ENCODE results near the gene EPN2. TPM values are rescaled to one million over a fixed set of nuclear protein-coding genes. Genes with fewer than 3 reads are reported as not detected.

The EPN2 gene
- total RNA-seq, 4 donors from 2014 or later, result 92.7 to 141 (median 119) TPM

- H3K27me3 ChIP-seq, result no peaks in the 10 kb centered on the region
- WGBS, 2 donors, result 80 to 84% methylated on average over 9 of the region's 9 CpGs
- H3K27ac ChIP-seq, result no peak overlapping the region
- no peak overlapping the region for H3K4me3 ChIP-seq
- peaks cover 0 to 5% (median 0%) of the 10 kb centered on the region in 3 donors for H3K36me3 ChIP-seq
- H3K4me1 ChIP-seq, result peaks cover 0 to 25% (median 9%) of the 10 kb centered on the region in 4 donors
- no peak for TF ChIP-seq EP300 (IDR thresholded peaks at IDR 0.05)
- no peak for TF ChIP-seq POLR2A (IDR thresholded peaks at IDR 0.05)
- DNase-seq (ENCODE audit: low spot score in 2 of 2), result no peak
- H3K9me3 ChIP-seq, result no peaks in the 10 kb centered on the region
These were observed 134.8 kb downstream of the EPN2 start for GRCh38 chr17:19372011-19372370.

GRCh38 chr17:19372439-19372838 lies 135.3 kb downstream of the EPN2 start:
- peaks cover 0 to 29% (median 10%) of the 10 kb centered on the region in 4 donors for H3K4me1 ChIP-seq
- H3K27ac ChIP-seq, result no peak overlapping the region
- no peaks in the 10 kb centered on the region for H3K9me3 ChIP-seq
- DNase-seq (ENCODE audit: low spot score in 2 of 2), result no peak
- no peaks in the 10 kb centered on the region for H3K27me3 ChIP-seq
- H3K4me3 ChIP-seq, result no peak overlapping the region
- TF ChIP-seq POLR2A (IDR thresholded peaks at IDR 0.05) (no peak), CTCF (IDR thresholded peaks at IDR 0.05) (no peak), EP300 (IDR thresholded peaks at IDR 0.05) (no peak)
- peaks cover 0 to 5% (median 0%) of the 10 kb centered on the region in 3 donors for H3K36me3 ChIP-seq
- 68 to 71% methylated on average over 12 of the region's 12 CpGs for WGBS, 2 donors

- Histone ChIP-seq H3K4me1 (peaks cover 0 to 28% (median 10%) of the 10 kb centered on the region in 4 donors), H3K27me3 (no peaks in the 10 kb centered on the region), H3K36me3 (peaks cover 0 to 5% (median 0%) of the 10 kb centered on the region in 3 donors), H3K27ac (no peak overlapping the region), H3K4me3 (no peak overlapping the region), H3K9me3 (no peaks in the 10 kb centered on the region)
- DNase-seq (ENCODE audit: low spot score in 2 of 2), result no peak
- WGBS, 2 donors, result 79 to 86% methylated on average over 7 to 8 of the region's 8 CpGs
- TF ChIP-seq EP300 (IDR thresholded peaks at IDR 0.05) (no peak), POLR2A (IDR thresholded peaks at IDR 0.05) (no peak), CTCF (IDR thresholded peaks at IDR 0.05) (no peak)
These were observed 135.8 kb downstream of the EPN2 start for GRCh38 chr17:19372866-19373504.

- Histone ChIP-seq H3K9me3 (no peaks in the 10 kb centered on the region), H3K27ac (no peak overlapping the region), H3K4me1 (peaks cover 0 to 23% (median 13%) of the 10 kb centered on the region in 4 donors), H3K36me3 (peaks cover 0 to 5% (median 0%) of the 10 kb centered on the region in 3 donors), H3K27me3 (no peaks in the 10 kb centered on the region), H3K4me3 (no peak overlapping the region)
- TF ChIP-seq POLR2A (IDR thresholded peaks at IDR 0.05) (no peak), CTCF (IDR thresholded peaks at IDR 0.05) (no peak), EP300 (IDR thresholded peaks at IDR 0.05) (no peak)
- WGBS, 2 donors, result 73 to 77% methylated on average over 5 of the region's 5 CpGs
- DNase-seq (ENCODE audit: low spot score in 2 of 2), result no peak
These were observed 137.0 kb downstream of the EPN2 start for GRCh38 chr17:19374136-19374535.

- H3K4me1 ChIP-seq, result peaks cover 0 to 29% (median 14%) of the 10 kb centered on the region in 4 donors
- peaks cover under 1 to 19% (median 7%) of the 10 kb centered on the region in 3 donors for H3K36me3 ChIP-seq
- no peaks in the 10 kb centered on the region for H3K27me3 ChIP-seq
- no peak overlapping the region for H3K4me3 ChIP-seq
- no peak for DNase-seq (ENCODE audit: low spot score in 2 of 2)
- H3K27ac ChIP-seq, result no peak overlapping the region
- no peak for TF ChIP-seq CTCF (IDR thresholded peaks at IDR 0.05)
- no peak for TF ChIP-seq POLR2A (IDR thresholded peaks at IDR 0.05)
- no peak for TF ChIP-seq EP300 (IDR thresholded peaks at IDR 0.05)
- no peaks in the 10 kb centered on the region for H3K9me3 ChIP-seq
- 88 to 93% methylated on average over 1 of the region's 1 CpG for WGBS, 2 donors
These were observed 138.6 kb downstream of the EPN2 start for GRCh38 chr17:19375732-19376131.

Measured in tibial nerve (tissue), 4 donors.